HepG2 (cell line): ENCODE results near the gene NYNRIN. TPM values are rescaled to one million over a fixed set of nuclear protein-coding genes. Genes with fewer than 3 reads are reported as not detected.

Experiments used
- NCOR1 ChIP-seq: fragments of 200-600 bp; sonication (generic); IDR thresholded peaks from 2 replicates; pipeline ENCODE4 v1.7.0; 2017; ENCODE audit warnings: antibody characterized with exemption, low read length, borderline replicate concordance
- NFAT5 ChIP-seq: sonication (generic); formaldehyde crosslinking; IDR thresholded peaks from 2 replicates; pipeline ENCODE4 v1.4.0; 2020; ENCODE audit warnings: missing genetic modification reagents
- PTBP1 ChIP-seq: fragments of 200-400 bp; formaldehyde crosslinking; IDR thresholded peaks from 2 replicates; pipeline ENCODE4 v1.6.1; 2018; ENCODE audit warnings: low read length, low read depth; ENCODE audit not compliant: poor library complexity, severe bottlenecking
- RERE ChIP-seq: IDR thresholded peaks from 2 replicates; pipeline ENCODE4 v1.6.1; 2016; ENCODE audit warnings: low read depth, missing genetic modification reagents, missing compliant biosample characterization
- ZBTB3 ChIP-seq: sonication (generic); formaldehyde crosslinking; IDR thresholded peaks from 2 replicates; pipeline ENCODE4 v1.4.0; 2020; ENCODE audit warnings: low read depth, mild to moderate bottlenecking, moderate library complexity, missing genetic modification reagents, borderline replicate concordance
- ZC3H4 ChIP-seq: sonication (generic); formaldehyde crosslinking; IDR thresholded peaks from 2 replicates; pipeline ENCODE4 v1.4.0; 2020; ENCODE audit warnings: missing genetic modification reagents, borderline replicate concordance
- ZNF549 ChIP-seq: sonication (generic); formaldehyde crosslinking; IDR thresholded peaks from 2 replicates; pipeline ENCODE4 v1.5.0; 2020; ENCODE audit warnings: missing genetic modification reagents
- ZNF605 ChIP-seq: sonication (generic); formaldehyde crosslinking; IDR thresholded peaks from 2 replicates; pipeline ENCODE4 v1.8.0; 2022; ENCODE audit warnings: mild to moderate bottlenecking, missing genetic modification reagents
- polyA plus RNA-seq, 8 experiments: library from polyadenylated mRNA; depleted of rRNA in 3 of 8; stranded (reverse) in 7 of 8; unstranded in 1 of 8; fragments of >200 nt; fragmentation: Illumina TruSeq in 4 of 8; extraction: Trizol in 4 of 8; gene quantifications; 2 replicates each; pipeline versions ENCODE4 v1.2.1 to v1.2.3, GENCODE V29; 2011 to 2016; ENCODE audit warnings: low read depth in 4 of 8, missing spikeins in 1 of 8, mixed read lengths in 1 of 8; ENCODE audit not compliant: insufficient read depth in 1 of 8
- total RNA-seq, 5 experiments: library from RNA; depleted of rRNA; stranded (reverse); fragments of >200 nt; fragmentation: Illumina TruSeq; extraction: Trizol; gene quantifications; 2 replicates each; pipeline ENCODE4 v1.2.3, GENCODE V29; 2016; ENCODE audit warnings: low read depth in 1 of 5
- TF ChIP-seq, protein P1 (sequence below): sonication (generic); formaldehyde crosslinking; conservative IDR thresholded peaks from 2 replicates; pipeline ENCODE4 v1.4.0; 2020; ENCODE audit warnings: mild to moderate bottlenecking, missing genetic modification reagents, moderate library complexity
- TF ChIP-seq, protein P2 (sequence below): IDR thresholded peaks from 2 replicates; pipeline ENCODE4 v1.6.1; 2016; ENCODE audit warnings: missing compliant biosample characterization, missing genetic modification reagents, borderline replicate concordance

Gene NYNRIN
- total and polyA plus RNA-seq, 2 of the 13 experiments (the other 11 are each of a cell fraction or from before 2014, with no cell fraction given), result 0.63 to 1.1 TPM

GRCh38 chr14:24431569-24432258, 32.9 kb downstream of the NYNRIN start (continued):
- TF ChIP-seq NFAT5 (CRISPR knock-in tag) (0 out of 2 replicates have a peak, but pooled peaks have one; percentile 30), ZNF549 (no peak), NCOR1 (no peak), ZNF605 (CRISPR knock-in tag) (peak; percentile 10; the same call in 1 of the 2 replicates), RERE (CRISPR knock-in tag) (no peak; the same call in 1 of the 2 replicates), ZBTB3 (CRISPR knock-in tag) (no peak; the same call in 1 of the 2 replicates), ZC3H4 (CRISPR knock-in tag) (peak; percentile 82; the same call in 1 of the 2 replicates), PTBP1 (no peak)
- TF ChIP-seq, protein P1, sequence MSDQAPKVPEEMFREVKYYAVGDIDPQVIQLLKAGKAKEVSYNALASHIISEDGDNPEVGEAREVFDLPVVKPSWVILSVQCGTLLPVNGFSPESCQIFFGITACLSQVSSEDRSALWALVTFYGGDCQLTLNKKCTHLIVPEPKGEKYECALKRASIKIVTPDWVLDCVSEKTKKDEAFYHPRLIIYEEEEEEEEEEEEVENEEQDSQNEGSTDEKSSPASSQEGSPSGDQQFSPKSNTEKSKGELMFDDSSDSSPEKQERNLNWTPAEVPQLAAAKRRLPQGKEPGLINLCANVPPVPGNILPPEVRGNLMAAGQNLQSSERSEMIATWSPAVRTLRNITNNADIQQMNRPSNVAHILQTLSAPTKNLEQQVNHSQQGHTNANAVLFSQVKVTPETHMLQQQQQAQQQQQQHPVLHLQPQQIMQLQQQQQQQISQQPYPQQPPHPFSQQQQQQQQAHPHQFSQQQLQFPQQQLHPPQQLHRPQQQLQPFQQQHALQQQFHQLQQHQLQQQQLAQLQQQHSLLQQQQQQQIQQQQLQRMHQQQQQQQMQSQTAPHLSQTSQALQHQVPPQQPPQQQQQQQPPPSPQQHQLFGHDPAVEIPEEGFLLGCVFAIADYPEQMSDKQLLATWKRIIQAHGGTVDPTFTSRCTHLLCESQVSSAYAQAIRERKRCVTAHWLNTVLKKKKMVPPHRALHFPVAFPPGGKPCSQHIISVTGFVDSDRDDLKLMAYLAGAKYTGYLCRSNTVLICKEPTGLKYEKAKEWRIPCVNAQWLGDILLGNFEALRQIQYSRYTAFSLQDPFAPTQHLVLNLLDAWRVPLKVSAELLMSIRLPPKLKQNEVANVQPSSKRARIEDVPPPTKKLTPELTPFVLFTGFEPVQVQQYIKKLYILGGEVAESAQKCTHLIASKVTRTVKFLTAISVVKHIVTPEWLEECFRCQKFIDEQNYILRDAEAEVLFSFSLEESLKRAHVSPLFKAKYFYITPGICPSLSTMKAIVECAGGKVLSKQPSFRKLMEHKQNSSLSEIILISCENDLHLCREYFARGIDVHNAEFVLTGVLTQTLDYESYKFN (CRISPR knock-in tag), result peak; percentile 43; the same call in 1 of the 2 replicates
- TF ChIP-seq, protein P2, sequence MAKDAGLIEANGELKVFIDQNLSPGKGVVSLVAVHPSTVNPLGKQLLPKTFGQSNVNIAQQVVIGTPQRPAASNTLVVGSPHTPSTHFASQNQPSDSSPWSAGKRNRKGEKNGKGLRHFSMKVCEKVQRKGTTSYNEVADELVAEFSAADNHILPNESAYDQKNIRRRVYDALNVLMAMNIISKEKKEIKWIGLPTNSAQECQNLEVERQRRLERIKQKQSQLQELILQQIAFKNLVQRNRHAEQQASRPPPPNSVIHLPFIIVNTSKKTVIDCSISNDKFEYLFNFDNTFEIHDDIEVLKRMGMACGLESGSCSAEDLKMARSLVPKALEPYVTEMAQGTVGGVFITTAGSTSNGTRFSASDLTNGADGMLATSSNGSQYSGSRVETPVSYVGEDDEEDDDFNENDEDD, result no peak
